HuH-7.5 (cell line): Measurements from ENCODE around the gene GABRR1.

Experiments used
- DNase-seq: peaks from one replicate; pipeline ENCODE4 v3.0.0; 2011; ENCODE audit warnings: low spot score

The GABRR1 gene

DNA sequence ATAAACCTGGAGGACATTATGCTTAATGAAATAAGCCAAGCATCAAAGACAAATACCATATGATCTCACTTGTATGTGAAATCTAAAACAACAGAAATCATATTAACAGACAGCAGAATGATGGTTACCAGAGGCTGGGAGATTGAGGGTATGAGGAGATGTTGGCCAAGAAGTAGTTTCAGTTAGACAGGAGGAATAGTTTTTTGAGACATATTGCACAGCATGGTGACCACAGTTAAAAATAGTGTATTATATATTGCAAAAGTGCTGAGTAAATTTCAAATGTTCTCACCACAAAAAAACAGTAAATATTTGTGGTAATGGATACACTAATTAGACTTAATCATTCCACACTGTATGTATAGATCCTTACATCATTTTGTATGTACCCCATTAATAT, 1.8 kb downstream of the GABRR1 start:
- no peak for DNase-seq

DNA sequence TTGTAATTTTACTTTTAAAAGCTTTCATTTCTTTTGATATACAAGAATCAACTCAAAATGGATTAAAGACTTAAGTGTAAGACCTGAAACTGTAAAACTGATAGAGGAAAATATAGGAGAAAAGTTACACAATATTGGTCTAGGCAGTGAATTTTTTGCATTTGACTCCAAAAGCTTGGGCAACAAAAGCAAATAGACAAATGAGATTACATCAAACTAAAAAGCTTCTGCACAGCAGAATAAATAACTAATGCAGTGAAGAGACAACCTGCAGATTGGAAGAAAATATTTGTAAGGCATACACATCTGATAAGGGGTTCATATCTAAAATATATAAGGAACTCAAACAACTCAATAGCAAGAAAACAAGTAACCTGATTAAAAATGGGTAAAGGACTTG, 3.0 kb downstream of the GABRR1 start:
- no peak for DNase-seq

DNA sequence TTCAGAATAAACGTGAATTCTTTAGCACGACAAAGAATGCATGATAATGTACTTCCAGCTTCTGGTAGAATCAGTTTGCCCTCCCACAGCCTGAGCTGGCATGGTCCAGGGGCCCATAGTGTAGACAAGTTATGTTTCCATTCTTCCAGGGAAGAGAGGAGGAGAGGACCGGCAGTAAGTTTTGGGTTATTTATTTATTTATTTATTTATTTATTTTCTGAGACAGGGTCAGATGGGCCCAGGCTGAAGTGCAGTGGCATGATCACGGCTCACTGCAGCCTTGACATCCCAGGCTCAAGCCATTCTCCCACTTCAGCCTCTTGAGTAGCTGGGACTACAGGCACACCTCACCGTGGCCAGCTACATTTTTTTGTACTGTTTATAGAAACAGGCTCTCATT, 4.7 kb downstream of the GABRR1 start:
- no peak for DNase-seq

DNA sequence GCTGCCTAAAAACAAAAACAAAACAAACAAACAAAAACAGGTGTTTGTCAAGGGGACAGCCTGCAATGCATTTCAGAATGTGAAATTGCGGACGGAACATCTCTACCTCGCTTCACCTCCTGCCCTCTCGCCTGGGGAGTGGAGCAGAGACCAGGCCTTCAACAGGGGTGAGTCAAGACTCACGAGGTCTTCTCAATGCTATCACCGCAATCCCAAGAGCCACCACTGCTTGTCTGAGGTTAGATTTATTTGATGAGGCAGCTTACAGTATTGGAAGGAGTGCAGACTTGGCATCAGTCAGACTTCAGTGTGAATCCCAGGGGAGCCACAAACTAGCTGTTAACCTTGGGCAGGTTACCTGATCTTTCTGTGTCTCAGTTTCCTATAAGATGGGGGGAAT, 7.7 kb downstream of the GABRR1 start:
- DNase-seq = no peak

DNA sequence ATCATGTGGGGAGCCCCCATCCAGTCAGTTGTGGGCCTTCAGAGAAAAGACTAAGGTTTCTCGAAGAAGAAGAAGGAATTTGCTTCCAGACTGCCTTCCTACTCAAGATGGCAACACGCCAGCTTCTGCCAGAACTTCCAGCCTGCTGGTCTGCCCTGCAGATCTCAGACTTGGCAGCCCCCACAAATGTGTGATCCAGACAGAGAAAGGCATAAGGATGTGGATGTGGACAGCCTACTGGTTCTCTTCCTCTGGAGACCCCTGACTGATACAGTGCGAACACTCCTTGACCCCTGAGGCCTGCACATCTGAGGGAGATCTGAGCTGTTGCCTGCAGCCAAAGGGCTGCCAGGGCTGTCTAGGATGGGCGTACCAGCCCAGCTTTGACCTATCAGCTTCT, 8.6 kb downstream of the GABRR1 start:
- no peak for DNase-seq

DNA sequence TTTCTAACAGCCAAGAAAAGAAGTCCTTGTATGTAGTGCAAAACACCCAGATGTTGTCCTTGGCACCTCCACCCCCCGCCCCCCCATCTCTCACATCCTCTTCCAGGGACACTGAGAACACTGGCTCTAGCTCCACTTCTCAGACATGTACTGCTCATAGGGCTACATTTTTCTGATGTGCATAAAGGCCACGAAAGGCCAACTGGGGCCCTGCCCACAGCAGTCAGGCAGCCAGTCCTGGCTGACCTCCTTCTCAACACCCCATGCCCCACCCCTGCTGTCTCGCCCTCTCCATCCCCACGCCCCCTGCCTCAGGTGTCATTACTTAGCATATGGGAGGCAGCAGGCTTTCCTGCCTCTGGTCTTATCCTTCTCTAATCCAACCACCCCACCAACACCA, 11.3 kb downstream of the GABRR1 start:
- no peak for DNase-seq

DNA sequence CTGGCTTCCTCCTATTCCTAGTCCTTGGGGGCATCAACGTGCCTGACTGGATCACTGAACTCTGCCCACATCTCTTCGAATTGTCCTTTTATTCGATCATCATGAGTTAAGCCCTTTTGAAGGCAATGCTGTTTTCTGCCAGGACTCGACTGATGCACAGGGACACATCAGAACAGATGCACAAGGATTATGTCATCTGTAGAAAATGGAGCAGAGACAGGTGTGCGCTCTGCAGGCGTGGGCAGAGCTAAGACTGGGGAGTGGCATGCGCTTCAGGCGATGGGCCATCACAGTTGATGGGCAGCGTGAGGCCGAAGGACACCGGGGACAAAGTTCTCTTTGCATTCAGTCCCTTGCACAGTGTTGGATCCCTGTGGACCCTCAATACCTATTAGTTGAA, 13.1 kb downstream of the GABRR1 start:
- no peak for DNase-seq

DNA sequence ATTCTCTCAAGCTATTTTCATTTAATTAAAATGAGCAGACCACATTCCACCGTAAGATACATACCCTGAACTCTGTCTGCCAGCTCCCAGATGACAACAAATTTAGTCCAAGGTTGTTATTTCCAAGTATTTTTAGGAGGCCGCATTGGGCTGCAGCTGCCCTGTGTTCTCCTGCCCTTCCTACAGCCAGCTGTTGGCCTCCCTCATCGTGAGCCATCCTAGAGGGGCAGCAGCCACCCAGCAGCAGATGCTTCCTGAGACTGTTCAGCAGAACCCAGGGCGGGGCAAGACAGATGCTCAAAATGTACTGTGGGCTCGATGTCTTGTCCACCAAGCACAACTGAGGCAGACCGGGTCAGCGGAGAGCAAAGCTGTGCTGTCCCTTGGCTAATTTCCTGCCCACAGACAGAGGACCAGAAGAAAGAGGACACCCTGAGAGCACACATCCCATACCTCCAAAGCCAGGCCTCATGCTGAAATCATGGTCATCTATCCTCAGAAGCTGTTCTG, 16.4 kb downstream of the GABRR1 start:
- DNase-seq = no peak

DNA sequence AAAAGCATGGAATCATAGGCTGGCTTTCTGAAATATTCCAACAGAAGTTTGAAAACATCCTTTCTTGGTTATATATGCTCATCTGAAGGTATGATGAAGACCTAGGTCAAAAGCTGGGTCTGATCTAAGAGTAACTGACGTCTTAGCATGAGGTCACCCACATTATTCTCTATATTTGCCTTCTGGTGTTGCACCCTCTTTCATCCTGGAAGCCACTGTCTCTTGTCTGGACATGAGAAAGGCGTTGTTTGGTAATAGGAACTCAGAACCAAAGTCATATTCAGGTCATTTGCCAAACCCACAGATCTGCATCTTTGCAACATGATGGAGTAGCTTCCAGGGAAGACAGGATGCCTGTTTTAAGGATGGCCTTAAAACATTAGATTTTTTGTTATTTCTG, 17.6 kb downstream of the GABRR1 start:
- no peak for DNase-seq

DNA sequence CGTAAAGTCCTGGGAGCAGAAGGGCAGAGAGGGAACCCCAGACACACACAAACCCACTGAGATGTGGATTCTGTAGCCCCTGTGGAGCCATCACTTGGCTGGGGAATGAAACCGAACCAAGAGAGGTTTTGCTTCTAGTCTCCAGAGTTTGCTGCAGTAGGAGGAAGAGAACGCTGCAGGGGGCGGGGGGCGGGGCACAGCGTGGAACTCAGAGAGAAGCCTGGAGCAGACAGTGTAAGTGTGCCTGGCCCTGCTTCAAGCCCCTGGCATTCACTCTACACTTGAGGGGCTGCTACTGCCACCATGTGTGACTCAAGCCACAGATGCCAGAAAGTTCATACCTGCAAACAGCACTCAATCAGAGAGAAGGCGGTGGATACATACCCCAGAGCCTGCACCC, 18.9 kb downstream of the GABRR1 start:
- no peak for DNase-seq

DNA sequence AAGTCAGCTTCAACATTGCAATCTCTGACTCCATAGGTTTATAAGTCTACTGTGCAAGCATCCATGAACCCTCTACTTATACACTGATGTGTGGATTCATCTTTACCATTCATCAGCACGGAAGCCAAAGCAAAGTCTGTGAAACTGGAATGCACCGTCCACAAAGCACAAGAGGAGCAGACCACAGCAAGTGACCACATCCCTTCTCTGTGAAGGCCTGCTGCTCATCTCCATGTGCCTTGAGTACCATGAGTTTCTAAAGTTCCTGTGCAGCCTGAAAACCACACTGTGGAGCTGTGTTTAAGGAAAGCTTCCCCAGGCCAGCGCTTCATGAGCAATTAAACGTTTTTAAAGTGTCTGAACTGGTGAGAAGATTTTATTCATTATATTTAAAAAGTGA, 20.0 kb downstream of the GABRR1 start:
- DNase-seq = no peak

DNA sequence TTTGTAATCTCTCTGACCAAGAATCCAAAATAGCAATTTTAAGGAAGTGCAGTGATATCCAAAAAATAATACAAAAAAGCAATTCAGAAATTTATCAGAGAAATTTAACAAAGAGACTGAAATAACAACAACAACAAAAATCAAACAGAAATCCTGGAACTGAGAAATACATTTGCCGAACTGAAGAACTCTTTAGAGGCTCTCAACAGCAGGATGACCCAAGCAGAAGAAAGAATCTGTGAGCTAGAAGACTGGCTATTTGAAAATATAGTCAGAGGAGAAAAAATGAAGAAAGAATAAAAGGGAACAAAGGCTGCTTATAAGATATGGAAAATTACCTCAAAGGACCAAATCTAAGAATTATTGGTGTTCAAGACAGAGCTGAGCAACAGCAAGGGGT, 22.6 kb downstream of the GABRR1 start:
- no peak for DNase-seq

DNA sequence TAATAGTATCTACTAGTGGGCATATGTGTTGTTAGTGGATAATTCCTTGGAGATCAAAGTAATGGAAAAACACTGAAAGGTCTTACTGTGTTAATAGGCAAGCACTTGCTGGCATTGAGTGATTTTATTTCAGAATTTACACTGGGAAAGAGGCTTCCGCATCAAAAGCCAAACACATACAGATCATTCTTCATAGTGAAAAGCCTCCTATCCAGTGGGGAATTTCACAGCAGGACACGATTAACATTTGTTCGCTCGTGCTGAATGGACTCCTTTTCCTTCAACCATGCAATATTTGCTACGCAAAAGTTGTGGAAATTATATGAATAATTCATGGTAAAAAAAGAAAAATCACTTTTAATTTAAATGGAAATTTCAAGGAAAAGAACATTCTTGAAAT, 26.4 kb downstream of the GABRR1 start:
- no peak for DNase-seq

DNA sequence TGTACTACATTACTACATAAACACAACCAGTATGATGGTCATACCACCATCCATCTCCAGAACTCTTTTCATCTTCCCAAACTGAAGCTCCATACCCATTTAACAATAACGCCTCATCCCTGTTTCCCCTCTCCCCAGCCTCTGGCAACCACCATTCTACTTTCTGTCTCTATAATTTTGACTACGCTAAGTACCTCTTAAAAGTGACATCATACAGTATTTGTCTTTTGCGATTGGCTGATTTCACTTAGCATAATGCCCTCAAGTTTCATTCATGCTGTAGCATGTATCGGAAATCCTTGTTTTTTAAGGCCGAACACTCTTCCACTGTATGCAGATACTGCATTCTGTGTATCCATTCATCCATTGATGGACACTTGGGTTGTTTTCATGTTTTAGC, 29.7 kb downstream of the GABRR1 start:
- DNase-seq = no peak

DNA sequence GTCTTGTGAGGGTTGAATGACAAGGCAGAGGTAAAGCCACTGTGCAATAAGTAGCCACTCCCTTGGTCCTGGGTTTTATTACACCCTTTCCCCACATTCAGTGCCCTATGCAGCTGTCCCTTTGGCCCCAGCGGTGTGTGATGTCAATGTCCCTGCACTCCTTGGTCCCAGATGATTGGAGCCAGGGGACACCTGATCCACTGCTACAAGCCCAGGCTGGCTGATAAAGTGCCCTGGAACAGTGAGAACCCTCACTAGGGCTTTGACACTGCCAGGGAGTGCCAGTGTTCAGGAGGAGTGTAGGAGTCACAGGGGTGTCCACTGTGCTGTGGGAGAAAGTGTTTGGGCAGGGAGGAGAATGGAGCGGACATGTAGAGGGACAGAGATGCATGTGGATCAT, 30.4 kb downstream of the GABRR1 start:
- DNase-seq = no peak

DNA sequence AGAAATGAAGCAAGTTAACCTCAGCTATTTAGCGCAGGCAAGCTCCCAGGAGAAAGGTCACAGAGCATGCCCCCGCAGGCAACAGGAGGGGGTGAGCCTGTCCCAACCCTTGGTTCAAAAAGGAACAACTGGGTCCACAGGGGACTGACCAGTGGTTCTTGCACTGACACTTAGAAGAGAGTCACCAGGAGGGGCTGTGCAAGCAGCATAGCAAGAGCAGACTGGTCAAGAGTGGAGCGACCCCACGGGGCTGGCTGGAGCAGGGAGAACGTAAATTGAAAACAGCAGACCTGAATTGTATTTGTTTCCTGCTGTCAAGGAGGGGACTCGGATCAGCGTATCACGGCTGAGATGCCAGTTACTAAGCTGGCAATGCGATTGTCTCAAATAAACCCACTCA, 32.8 kb downstream of the GABRR1 start:
- no peak for DNase-seq

DNA sequence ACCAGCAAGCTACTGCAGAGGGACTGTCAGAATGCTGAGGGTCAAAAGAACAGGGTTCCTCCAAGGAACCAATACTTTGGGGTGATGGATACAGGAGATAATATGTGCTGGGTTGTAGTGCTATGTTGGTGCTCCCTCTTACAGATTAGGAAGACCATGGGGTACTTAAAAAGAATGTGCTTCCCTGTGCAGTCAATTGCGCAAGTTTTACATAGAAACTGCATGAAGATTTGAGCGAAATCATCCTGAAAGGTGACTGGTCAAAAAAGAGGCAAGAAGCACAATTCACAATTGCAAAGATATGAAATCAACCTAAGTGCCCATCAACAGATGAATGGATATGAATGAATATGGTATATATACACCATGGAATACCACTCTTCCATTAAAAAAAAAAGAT, 33.9 kb downstream of the GABRR1 start:
- DNase-seq = no peak

DNA sequence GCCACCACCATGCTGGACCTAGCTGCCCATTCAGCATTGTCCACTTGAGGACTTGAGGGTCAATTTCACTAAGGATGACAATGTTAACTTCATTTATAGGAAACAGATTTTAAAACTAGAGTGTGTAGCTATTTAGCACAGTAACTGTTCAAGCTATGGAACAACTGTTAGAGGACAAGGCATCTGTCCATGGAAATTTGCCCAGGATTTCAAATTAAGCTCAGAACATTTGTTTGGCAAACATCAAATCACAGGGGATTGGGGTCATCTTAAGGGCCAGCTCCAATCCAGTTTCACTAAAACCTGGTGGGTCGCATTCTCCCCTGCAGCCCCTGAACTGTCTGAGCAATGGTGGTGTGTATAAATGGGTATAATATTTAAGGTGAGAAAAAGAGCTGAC, 36.2 kb downstream of the GABRR1 start:
- DNase-seq = no peak

DNA sequence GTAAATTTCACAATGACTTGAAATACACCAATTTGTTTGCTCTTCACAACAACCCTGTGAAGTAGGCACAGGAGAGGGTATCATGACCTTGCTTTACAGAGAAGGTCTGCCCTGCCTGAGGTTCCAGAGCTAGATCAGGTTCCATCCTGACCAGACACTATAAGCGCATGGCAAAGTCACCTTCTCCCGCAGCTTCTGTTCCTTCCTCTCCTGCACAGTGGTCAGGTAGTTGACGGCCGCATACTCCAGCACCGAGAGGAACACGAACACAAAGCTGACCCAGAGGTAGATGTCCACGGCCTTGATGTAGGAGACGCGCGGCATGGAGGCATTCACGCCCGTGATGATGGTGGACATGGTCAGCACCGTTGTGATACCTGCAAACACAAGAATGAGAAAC, 37.0 kb downstream of the GABRR1 start:
- DNase-seq = no peak

DNA sequence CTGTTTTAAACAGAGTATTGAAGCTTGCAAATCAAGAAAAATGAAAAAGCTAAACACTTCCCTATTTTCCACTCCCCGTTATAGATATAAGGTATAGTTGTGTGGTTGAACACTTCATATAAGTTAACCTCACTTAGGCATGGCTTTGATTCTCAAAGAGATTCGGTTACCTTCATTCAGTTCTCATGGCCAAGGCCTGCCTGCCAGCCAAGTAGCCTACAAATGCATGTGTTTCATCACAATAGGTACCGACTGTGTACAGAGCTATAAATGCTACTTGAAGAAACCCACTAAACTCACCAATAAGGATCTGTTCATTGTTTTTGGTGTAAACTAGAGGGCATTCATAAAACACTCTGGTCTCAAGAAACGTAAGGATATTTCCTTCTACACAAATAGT, 43.5 kb downstream of the GABRR1 start:
- DNase-seq = no peak

DNA sequence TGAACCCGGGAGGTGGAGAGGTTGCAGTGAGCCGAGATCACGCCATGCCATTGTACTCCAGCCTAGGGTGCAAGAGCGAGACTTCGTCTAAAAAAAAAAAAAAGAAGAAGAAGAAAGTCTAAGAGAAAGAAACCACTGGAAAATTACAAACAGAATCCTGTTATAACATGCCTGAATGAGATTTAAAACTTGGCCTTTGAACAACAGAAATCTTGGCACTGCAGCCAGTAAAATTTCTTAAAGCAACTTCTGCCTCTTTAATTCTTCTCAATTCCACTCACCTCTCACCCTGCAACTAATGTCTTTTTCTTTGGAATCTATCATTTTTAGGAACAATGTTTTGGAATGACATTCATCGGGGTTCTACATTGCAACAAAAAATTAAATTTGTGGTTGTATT, 45.0 kb downstream of the GABRR1 start:
- DNase-seq = no peak

DNA sequence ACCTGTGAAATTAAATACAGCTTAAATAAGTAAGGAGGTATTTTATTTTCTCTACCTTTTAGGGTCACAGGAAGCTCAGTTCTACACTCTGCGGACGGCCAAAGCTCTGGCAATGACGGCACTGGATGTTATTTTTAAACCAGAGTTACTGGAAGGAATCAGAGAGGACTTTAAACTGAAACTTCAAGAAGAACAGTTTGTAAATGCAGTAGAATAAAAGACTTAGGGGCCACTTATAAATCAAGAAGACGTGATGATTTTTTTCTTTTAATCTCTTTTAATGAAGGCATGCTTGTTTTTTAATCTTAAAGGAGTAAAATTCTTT, 55.1 kb downstream of the GABRR1 start:
- DNase-seq = no peak

DNA sequence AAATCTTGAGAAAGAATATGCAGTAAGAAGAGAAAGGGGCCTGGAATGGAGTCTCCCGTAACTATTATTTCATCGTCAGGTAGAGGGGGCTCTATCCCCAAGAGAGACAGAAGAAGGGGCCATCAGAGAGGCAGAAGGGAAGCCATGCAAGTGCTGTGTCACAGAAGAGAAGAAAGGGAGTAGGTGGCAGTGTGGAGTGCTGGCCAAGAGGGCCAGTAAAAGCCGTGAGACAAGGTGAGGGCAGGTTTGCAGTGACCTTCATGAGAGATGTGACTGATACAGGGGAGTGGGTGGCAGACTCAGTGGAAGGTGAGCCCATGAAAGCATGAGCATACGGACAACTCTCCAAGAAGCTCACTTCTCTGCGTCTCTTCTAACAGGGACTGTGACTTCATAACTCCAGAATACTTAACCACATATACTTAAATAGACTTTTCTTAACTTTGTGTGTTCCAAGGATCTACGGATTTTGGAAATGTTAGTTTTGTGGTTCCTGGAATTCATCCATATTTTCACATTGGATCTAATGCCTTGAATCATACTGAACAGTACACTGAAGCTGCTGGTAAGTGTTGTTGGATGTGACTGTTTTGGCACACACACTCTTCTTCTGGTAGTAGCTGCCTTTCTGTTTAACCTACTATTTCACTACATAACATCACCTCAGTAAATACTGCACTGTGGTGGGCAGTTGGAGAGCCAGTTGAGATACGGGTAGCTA, 55.7 kb downstream of the GABRR1 start:
- DNase-seq = no peak

DNA sequence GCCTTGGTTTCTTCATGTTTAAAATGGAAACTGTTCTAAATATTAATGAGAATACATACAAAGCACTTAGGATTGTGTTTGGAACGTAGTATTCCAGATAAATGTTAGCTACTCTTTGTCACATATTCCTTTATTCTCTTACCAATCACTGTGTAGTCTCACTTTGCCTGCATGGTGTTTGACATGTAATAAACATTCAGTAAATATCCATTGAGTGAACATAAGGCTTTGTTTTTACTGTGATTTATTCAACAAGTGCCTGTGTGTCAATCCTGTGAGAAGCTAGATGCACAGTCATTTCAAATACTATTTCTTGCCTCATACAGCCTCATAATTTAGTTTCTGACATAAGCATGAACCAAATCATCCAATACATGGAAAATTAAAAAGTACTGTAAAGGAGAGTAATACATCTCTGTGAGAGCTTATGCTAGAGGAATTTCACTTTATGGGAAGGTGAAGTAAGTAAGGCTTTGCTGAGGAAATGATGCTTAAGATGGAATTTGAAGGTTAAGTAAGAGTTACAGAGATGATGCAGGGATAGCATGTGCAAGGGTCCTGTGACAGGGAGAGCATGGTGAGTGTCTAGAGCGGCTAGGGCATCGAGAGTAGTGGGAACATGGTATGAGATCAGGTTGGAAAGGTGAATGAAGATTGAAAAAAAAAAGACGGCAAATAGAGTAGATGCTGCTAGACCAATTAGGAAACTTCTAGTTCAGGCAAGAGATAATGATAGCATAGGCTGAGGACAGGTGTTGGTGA, 56.6 kb downstream of the GABRR1 start:
- DNase-seq = no peak
